Osteocyte (in vitro differentiated cells): ENCODE data around the gene TRIP10. TPM values are rescaled to one million over a fixed set of nuclear protein-coding genes. Genes with fewer than 3 reads are reported as not detected.
"Not testable (repeated sequence)": the region's sequence is repeated elsewhere in the genome, so short reads cannot be mapped to it uniquely, and the experiment has no call there.

Source experiments
- DNase-seq: peaks from one replicate; pipeline ENCODE4 v3.0.0; 2021; ENCODE audit warnings: mixed read lengths; ENCODE audit not compliant: unreplicated experiment; ENCODE audit errors: extremely low spot score
- H3K27ac Mint-ChIP-seq: one replicate; pipeline ENCODE4 v1.8.0; 2021; ENCODE audit warnings: mild to moderate bottlenecking, mixed read lengths; ENCODE audit not compliant: unreplicated experiment
- H3K27me3 Mint-ChIP-seq: one replicate; pipeline ENCODE4 v1.8.0; 2021; ENCODE audit warnings: mixed read lengths; ENCODE audit not compliant: unreplicated experiment
- H3K36me3 Mint-ChIP-seq: one replicate; pipeline ENCODE4 v1.8.0; 2021; ENCODE audit warnings: mixed read lengths; ENCODE audit not compliant: unreplicated experiment
- H3K4me1 Mint-ChIP-seq: one replicate; pipeline ENCODE4 v1.8.0; 2021; ENCODE audit warnings: mixed read lengths; ENCODE audit not compliant: unreplicated experiment
- H3K4me3 Mint-ChIP-seq: one replicate; pipeline ENCODE4 v1.8.0; 2021; ENCODE audit warnings: mild to moderate bottlenecking, moderate library complexity, mixed read lengths; ENCODE audit not compliant: unreplicated experiment
- H3K9me3 Mint-ChIP-seq: one replicate; pipeline ENCODE4 v1.8.0; 2021; ENCODE audit warnings: mixed read lengths; ENCODE audit not compliant: unreplicated experiment
- total RNA-seq: library from RNA; stranded (reverse); gene quantifications from 2 replicates; pipeline ENCODE4 v1.2.1, GENCODE V29; 2021
- TF ChIP-seq, protein P1 (sequence below): fragments of 200-600 bp; sonication (generic); IDR thresholded peaks from 2 replicates; pipeline ENCODE4 v1.5.0; 2021; ENCODE audit warnings: antibody characterized with exemption, mild to moderate bottlenecking, moderate library complexity

TRIP10 gene
- total RNA-seq, 1 donor from 2014 or later = 53.8 TPM

DNA sequence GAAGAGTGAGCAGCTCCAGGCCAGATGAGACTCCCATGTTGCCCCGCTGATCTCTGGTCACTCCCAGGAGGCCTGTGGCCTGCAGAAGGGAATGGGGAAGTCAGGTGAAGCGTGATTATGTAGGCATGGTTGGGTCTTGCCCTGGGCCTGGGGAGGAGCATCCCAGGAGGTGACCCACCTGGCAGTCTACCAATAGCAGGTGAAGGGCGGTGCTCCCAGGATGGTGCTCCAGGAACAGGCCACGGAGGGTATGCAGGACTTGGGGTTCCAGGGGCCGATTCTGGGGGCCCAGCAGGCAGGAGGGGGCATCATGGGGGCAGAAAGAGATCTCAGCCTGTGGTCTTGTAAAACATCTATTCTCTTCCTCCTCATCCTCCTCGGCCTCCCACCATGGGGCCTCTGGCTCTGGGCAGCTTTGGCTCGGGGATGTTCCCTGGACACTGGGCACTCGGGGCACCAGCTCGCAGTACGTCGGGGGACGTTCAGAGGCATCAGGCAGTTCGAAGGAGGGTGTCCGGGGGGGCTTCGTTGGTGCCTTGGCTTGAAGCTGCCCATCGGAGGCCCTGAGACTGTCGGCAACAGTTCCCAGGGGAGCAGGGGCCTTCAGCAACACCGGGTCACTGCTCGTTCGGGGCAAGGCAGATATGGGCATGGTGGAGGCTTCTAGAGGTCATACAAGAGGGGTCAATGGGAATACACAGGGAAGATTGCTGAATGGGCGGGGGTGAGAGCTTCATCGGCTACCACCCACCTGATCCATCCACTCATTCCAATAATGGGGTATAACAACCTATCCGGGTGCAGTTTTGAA lies 15.4 kb downstream of the TRIP10 start:
- no peak for DNase-seq
- H3K27me3 Mint-ChIP-seq = no peaks in the 10 kb centered on the region
- no peaks in the 10 kb centered on the region for H3K9me3 Mint-ChIP-seq
- peaks cover 4% of the 10 kb centered on the region for H3K36me3 Mint-ChIP-seq
- peaks cover 10% of the 10 kb centered on the region for H3K4me1 Mint-ChIP-seq
- H3K4me3 Mint-ChIP-seq = no peak overlapping the region
- H3K27ac Mint-ChIP-seq = no peak overlapping the region
- TF ChIP-seq, protein P1, sequence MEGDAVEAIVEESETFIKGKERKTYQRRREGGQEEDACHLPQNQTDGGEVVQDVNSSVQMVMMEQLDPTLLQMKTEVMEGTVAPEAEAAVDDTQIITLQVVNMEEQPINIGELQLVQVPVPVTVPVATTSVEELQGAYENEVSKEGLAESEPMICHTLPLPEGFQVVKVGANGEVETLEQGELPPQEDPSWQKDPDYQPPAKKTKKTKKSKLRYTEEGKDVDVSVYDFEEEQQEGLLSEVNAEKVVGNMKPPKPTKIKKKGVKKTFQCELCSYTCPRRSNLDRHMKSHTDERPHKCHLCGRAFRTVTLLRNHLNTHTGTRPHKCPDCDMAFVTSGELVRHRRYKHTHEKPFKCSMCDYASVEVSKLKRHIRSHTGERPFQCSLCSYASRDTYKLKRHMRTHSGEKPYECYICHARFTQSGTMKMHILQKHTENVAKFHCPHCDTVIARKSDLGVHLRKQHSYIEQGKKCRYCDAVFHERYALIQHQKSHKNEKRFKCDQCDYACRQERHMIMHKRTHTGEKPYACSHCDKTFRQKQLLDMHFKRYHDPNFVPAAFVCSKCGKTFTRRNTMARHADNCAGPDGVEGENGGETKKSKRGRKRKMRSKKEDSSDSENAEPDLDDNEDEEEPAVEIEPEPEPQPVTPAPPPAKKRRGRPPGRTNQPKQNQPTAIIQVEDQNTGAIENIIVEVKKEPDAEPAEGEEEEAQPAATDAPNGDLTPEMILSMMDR = no peak

DNA sequence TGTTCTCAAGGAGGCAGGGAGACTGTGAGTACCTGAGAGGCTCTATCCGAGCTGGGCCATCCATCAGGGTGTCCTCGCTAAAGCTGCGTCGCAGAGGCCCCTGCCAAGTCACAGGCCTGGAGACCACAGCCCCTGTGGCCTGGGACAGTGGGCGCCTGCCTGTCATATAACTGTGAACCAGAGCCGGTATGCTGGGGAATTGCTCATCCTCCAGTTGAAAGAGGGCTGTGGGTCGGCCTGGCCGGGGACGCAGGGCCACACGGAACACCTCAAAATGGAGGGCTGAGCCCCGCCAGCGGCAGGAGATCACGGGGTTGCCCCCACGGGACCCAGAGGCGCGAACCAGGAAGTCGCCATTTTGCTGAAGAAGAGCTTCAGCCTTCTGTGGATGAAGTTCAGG lies 21.1 kb downstream of the TRIP10 start:
- TF ChIP-seq, protein P1 = no peak
- no peaks in the 10 kb centered on the region for H3K9me3 Mint-ChIP-seq
- H3K27ac Mint-ChIP-seq = no peak overlapping the region
- peaks cover 2% of the 10 kb centered on the region for H3K4me1 Mint-ChIP-seq
- H3K4me3 Mint-ChIP-seq = no peak overlapping the region
- no peaks in the 10 kb centered on the region for H3K27me3 Mint-ChIP-seq
- no peaks in the 10 kb centered on the region for H3K36me3 Mint-ChIP-seq
- no peak for DNase-seq

- Mint-ChIP-seq H3K4me3 (no peak overlapping the region), H3K27me3 (peaks cover 2% of the 10 kb centered on the region), H3K9me3 (no peaks in the 10 kb centered on the region), H3K36me3 (no peaks in the 10 kb centered on the region), H3K27ac (no peak overlapping the region), H3K4me1 (peaks cover 7% of the 10 kb centered on the region)
- TF ChIP-seq, protein P1 = no peak
- no peak for DNase-seq
Observed at GRCh38 chr19:6761053-6761676, 21.7 kb downstream of the TRIP10 start.

DNA sequence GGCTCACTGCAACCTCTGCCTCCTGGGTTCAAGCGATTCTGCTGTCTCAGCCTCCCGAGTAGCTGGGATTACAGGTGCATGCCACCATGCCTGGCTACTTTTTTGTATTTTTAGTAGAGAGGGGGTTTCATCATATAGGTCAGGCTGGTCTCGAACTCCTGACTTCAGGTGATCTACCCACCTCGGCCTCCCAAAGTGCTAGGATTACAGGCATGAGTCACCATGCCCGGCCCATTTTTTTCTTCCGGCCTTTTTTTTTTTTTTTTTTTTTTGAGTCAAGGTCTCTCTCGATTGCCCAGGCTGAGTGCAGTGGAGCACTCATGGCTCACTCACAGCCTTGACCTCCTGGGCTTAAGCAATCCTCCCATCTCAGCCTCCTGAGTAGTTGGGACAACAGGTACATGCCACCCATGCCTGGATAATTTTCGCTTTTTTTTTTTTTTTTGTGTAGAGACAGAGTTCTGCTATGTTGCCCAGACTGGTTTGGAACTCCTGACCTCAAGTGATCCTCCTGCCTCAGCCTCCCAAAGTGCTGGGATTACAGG lies 22.8 kb downstream of the TRIP10 start:
- peaks cover 11% of the 10 kb centered on the region for H3K27me3 Mint-ChIP-seq
- DNase-seq, H3K27ac Mint-ChIP-seq, H3K36me3 Mint-ChIP-seq, H3K4me3 Mint-ChIP-seq, H3K9me3 Mint-ChIP-seq: not testable (repeated sequence)
- peaks cover 18% of the 10 kb centered on the region for H3K4me1 Mint-ChIP-seq

DNA sequence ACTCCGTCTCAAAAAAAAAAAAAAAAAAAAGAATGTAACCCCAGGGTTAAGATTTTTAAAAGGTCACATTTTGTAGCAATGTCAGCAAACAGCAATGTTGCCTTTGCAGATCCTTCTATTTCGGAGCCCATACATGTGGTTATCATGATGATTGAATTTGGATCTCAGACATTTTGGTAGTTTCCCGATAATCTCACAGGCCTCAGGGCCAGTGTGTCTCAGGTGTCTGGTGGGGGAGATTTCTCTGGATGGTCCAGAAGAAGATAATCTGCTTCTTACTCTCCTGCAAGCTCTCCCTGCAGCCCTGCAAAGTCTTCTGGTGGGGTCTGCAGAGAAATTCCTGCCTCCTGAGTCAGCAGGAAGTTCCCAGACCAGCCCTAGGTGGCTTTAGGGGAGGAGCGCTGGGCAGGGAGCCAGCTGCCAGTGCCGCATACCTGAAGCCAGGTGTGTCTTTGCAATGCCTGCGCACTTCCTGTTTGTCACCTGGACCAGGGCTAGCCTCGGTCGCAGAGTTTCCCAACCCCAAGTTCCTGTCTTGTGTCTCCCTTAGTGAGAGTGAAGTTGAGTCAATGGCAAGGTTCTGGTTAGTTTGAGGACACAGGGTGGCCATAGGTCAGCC lies 26.4 kb downstream of the TRIP10 start:
- H3K9me3 Mint-ChIP-seq = no peaks in the 10 kb centered on the region
- DNase-seq = no peak
- TF ChIP-seq, protein P1 = no peak
- H3K27me3 Mint-ChIP-seq = peaks cover 16% of the 10 kb centered on the region
- no peak overlapping the region for H3K27ac Mint-ChIP-seq
- no peak overlapping the region for H3K4me3 Mint-ChIP-seq
- no peaks in the 10 kb centered on the region for H3K36me3 Mint-ChIP-seq
- peaks cover 21% of the 10 kb centered on the region for H3K4me1 Mint-ChIP-seq
